HG03378 (cell line): ENCODE data around the gene INTS6.

Experiments used
- ATAC-seq: cut with Tn5 transposase; IDR thresholded peaks from one replicate; pipeline ENCODE4 v1.9.1; 2021; ENCODE audit warnings: mild to moderate bottlenecking, moderate library complexity; ENCODE audit not compliant: unreplicated experiment

Gene INTS6

DNA sequence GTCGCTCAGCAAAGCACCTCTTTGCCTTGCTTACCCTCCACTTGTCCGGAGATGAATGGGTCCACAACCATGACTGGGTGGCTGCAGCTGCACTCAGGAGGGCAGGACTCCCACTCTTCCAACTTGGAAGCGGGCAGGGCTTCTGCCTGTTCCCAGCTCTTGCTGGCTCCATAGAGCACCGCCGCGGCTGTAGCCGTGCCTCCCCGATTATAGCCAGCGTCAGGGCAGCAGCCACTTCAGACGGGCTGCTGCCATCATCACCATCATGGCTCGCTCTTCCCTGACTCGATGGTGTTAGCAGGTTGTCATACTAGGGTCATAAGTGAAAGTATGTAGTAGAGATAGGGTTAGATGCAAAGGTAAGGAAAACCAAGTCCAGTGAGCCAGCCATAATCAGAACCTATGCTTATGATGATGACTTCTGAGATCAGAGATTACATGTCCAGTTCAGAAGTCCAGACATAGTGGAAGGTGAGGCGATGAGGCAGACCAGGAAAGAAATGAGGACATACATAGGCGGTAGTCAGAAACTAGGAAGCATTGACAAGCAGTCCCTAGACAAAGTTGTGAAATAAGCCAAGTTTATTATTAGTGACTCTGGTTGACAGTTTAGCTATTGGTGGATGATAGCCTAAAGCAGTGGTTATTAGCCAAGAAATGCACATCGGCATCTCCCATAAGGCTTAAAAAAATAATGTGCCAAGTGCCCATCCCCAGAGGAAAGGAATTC lies 4.4 kb upstream of the INTS6 start:
- ATAC-seq, result no peak

DNA sequence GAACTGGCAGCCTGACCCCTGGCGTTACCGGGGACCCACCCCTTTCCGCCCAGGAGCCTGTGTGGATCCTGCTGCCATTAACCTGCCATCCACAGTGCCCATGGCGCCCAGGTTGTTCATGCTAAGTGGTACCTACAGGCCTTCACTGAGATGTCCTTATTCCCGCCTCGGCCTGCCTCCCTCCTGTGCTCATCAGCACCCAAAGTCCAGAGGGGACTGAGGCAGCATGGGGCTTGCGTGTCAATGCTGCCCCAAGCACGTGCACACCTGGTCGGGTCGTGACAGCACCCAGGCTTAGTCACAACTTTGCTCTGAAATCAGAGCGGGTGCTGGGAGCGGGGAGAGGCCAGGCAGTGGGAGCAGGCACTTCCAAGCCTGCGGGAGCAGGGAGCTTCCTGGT lies 3.7 kb upstream of the INTS6 start:
- no peak for ATAC-seq

DNA sequence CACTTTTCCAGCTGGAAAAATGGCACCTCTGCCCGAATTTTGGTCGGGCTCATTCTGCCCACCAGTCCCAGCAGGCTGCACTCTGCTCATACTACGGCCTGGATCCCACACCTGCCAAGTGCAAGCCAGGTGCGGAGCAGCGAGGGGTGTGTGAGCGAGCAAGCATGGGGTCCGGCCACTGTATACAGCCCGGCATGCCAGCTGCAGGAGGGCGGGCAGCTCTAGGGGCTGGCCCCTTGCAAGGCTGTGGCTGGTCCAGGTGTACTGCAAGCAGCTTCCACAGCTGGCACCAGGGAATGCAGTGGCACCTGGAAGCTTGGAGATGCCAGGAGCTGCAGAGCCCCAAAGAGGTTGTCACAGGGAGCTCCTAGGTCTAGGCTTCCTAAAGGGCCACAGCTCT lies 2.7 kb upstream of the INTS6 start:
- no peak for ATAC-seq

DNA sequence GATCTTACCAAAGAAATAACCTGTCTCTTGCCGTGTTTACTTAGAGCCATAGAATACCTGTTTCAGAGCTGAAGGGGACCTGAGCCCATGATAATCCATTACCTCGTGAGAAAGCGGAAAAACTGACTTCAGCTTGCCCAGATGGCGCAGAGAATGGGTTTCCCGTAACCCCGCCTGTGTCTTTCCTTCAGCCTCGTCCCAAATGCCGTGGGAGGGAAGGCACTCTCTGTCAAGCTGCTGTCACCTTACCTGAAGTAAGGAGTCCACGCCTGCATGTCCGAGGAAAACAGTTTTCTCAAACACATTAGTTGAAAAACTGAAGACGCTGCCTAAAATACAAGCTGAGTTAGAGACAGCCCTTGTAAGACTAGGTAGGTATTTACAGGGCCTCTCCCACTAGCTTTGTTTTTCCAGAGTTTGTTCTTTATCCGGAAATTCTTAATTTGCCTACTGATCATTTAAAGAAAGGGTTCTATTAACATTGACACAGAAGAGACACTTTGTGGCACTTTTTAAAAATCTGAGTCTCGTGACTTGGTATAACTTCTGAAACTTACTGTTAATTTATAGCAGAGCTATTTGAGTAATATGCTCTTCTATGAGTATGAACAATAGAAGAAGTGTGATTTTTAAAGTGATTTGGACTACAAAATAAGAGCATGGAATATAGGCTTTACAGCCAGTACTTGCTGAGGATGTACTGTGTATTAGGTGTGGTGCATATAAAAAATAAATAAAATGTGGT lies 1.3 kb upstream of the INTS6 start:
- no peak for ATAC-seq

DNA sequence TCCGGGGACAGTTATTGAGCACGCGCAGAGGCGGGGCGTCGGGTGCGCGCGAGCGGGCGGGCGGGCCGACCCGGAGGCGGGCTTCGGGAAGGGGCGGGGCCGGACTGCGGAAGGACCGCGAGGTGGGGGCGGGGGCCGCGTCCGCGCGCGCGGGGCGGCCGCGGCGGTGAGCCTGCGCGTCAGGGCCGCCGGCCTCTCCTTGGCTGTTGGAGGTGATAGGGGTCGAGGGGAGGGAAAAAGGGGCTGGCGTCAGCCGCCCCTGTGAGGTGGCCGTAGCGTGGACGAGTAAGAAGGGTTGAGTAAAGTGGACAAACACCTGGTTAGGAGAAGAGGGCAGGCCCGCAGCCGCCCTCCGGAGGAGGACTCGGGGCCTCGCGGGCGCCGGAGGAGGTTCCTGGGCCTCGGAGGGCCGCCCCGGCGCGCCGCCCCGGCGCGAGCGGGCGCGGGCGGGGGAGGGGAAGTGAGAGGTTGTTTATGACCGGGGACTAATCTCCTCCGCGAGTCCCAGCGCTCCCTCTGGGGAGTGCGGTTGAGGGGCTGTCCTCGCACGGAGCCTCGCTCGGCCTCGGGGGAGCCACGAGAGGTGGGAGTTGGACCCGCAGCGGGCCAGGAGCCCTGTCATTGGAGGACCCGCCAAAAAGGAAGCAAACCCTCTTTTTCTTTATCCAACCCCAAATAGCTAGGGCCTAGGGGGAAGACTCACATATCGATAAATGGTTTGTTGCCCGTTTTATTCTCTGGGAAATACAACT lies 547 bp upstream of the INTS6 start:
- peak; percentile 38 for ATAC-seq

DNA sequence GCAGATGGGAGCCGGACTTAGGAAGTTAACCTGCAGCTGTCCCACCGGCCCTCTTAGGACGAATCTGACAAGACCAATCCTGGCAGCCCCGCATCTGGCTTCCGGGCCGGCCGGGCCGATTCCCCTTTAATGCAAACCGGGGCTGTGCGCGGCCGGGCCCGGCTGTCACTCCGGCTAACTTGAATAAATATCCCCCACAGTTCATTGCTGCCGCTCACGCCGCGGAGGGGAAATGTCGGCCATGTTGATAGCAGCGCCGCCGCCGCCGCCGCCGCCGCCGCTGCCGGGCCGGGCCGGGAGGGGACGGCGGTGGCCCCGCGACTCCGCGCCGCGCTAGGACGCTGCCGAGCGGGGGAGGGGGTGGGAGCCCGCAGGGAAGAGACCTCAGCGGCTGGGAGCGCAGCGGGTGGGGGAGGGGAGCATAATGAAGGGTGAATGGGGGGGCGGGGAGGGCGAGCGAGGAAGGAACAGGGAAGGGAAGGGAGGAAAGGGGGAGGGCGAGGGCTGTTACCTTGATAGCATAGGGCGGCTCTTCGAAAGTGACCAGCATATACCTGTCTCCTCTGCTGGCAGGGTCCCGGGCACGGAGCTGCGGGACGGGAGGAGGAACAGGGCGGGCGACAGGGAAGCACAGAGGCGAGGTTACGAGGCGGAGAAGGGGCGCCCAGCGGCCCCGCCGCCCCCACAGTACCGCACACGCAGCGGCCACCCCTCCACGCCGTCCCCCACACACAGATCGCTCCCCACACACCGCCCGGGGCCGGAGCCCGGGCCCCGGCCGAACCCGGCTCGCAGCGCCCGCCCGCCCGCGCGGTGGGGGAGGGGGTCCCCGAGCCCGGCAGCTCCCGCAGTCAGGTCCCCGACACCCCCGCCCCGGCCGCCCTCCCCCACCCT lies 1.1 kb downstream of the INTS6 start:
- peak; percentile 29 for ATAC-seq

DNA sequence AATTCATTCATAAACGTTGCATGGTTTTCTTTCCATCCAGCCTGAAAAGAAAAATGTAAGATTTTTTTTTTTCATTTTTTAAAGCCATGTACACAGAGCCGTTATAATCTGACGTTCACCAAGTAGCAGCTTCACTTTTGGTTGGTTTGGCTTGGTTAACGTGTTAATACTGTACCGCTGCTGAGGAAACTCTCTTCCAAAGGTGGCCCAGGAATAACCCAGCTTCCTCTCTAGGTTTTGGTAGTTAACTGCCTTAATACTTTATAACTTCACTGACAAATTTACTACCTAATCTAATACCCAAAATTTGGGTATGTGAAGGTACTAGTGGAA lies 1.7 kb downstream of the INTS6 start:
- no peak for ATAC-seq

DNA sequence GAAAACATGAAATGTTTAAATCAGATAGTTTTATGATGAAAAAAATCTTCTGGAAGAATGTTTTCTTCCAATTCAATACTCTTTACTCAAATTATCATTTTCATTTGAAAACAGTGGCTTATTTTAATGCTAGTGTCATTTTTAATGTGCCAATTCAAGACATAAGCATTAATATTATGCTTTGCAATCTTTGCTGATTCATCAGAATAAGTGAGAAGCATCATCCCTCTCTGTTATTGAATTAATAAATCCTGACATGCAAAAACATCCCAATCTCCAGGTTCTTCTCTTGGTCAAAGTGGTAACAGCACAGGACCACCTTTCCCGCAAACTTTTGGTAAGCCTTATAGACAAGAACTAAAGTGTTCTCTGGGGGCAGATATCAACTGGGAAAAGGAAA lies 3.8 kb downstream of the INTS6 start:
- ATAC-seq, result no peak

DNA sequence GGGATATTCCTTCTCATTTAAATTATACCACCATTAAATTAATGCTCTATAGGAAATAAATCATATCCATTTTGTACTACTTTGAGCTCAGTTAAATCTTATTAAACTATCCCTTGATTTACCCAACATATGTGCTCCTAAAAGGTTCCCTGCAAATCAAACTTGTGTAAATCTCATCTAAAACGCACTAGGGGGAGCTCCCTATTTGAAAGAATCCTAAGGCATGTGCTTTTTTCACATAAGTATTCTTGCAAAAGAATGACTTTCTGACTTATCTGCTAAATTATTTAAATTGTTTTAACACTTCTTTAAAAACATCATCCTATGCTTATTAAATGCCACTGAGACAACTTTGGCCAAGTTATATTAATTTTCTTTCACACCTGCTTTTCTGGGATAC lies 7.9 kb downstream of the INTS6 start:
- ATAC-seq, result no peak

DNA sequence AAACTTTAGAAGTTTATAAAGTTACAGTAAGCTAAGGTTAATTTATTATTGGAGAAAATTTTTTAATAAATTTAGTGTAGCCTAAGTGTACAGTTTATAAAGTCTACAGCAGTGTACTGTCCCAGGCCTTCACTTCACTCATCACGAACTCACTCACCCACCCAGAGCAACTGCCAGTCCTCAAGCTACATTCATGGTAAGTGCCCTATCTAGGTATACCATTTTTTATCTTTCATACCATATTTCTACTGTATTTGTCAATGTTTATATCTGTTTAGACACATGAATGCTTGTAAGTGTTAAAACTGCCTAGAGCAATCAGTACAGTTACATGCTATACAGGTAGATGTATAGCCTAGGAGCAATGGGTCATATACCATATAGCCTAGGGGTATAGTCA lies 12.5 kb downstream of the INTS6 start:
- ATAC-seq, result no peak

DNA sequence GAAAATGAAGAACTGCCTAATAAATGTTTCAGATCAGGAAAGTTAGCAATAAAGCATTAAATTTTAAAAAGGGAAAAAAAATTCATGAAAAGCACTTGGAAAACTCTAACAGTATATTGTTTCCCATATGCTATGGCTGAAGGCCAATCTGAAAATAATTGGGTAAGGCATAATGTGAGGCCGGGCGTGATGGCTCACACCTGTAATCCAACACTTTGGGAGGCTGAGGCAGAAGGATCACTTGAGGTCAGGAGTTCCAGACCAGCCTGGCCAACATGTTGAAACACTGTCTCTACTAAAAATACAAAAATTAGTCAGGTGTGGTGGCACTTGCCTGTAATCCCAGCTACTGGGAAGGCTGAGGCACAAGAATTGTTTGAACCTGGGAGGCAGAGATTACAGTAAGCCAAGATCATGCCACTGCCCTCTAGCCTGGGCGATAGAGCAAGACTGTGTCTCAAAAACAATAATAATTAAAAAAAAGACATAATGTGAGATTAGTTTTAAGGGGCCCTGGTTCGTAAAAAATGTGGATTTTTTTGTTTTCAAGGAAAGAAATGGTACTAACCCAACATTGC lies 15.2 kb downstream of the INTS6 start:
- no peak for ATAC-seq

DNA sequence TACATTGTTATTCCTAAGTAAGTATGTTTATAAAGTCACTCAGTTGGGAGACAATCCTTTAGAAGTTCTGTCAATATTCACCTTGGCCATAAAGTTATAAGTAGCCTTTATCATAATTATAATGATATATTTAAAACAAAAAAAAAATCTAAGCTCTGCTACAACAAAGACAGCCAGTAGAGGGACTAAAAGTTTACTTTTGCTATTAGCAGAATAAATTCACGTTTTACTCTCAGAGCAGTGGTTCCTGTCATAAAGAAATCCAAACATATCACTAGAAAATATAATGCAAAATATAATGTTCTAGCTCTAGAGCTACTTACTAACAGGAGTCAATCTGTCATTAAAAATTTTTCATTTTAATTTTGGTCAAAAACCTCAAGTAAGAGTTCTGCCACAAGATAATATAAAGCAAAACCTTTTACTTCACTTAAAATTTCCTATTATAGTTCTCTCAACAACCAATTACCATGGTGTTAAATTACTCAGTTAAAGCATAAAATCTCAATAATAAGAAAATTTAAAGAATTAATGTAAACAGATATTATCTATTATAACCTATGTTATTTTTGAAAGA lies 17.7 kb downstream of the INTS6 start:
- no peak for ATAC-seq

DNA sequence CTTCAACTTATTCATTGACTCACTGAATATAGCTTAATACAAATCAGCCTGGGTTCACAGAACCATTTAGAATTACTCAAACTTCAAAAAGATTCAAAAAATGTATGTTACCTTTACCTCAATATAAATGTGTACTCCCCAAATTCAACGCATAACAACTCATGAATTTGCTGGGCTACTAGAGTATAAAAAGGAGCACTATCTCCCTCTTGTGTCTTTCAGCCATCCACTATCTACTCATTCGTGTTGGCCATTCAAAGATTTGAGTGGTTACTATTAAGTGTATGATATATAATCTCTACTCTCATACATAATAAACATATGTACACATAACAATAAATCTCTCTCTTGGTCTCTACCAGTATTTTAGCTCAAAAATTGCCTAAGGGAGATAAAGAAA lies 20.3 kb downstream of the INTS6 start:
- ATAC-seq, result no peak

DNA sequence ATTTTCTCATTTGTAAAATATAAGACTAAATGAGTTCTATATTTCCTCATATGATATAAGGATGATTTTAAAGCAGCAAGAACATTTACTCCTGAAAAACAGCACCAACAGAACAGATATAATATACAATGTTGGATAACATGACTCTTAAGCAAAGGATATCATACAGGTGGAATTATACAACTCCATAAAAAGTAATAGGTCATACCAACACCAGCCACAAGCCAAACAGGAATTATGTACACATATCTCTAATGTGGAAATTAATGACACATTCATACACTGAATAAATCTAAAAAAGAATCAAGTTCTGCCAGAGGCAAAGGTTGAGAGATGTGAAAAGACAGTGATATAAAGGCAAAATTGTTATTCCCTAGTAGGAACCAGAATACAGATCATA lies 25.9 kb downstream of the INTS6 start:
- ATAC-seq, result no peak

DNA sequence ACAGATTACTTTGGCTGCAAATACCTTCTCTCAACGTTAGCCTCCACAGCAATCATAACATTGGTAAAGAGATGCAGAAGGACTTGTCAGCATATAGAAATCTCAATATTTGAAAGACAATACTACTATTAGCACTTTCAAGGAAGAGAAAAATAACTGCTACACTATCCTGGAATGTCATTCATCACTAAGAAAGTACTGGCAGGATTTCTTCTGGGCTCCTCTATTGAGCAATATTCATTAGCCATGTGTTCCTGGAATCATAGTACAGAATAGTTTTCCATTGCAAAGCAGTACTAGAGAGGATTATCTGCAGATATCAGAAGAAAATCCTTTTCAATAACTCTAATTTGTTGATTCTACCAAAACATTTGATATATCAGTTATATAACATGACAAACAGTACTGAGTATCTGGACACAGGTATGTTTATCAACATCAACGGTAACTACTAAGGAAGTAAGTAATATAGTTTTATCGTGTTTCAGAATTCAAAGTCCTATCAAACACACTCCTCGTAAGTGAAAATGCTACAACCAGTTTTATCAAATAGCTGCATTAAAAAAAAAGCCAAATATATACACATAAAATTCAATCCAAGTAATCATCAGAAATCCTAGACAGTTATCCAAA lies 27.3 kb downstream of the INTS6 start:
- no peak for ATAC-seq

DNA sequence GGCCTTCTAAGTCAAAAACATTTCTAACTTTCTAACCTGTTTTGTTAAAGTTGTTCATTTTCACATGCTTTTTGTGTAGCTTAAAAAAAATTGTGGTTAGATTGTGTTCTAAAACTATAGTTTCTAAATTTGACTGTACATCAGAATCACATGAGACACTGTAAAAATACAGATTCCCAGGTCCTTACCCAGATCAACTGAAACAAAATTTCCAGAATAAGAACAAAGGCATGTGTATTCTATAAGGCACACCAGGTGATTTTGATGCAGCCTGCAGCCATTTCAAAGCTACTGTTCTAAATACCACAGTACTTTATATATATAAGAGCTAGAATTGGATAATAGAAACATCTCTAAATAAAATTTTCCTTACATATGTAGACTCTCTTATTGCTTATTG lies 29.1 kb downstream of the INTS6 start:
- no peak for ATAC-seq

DNA sequence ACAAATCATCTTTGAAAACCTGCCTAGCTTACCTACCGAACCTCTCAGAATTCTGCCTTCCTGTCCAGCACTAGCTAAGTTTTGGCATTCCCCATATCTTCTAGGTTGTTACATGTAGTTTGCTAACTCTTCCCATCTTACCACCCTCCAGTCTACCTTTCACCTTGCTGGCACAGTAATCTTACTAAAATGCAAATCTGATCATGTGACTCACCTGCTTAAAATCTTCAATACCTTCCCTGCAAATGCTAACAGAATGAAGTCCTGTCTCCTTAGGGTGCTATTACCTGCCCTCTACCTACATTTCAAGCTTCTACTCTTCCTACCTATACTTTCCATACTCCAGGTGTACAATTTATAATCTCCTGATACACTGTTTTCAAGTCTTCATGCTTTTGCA lies 30.4 kb downstream of the INTS6 start:
- ATAC-seq, result no peak

DNA sequence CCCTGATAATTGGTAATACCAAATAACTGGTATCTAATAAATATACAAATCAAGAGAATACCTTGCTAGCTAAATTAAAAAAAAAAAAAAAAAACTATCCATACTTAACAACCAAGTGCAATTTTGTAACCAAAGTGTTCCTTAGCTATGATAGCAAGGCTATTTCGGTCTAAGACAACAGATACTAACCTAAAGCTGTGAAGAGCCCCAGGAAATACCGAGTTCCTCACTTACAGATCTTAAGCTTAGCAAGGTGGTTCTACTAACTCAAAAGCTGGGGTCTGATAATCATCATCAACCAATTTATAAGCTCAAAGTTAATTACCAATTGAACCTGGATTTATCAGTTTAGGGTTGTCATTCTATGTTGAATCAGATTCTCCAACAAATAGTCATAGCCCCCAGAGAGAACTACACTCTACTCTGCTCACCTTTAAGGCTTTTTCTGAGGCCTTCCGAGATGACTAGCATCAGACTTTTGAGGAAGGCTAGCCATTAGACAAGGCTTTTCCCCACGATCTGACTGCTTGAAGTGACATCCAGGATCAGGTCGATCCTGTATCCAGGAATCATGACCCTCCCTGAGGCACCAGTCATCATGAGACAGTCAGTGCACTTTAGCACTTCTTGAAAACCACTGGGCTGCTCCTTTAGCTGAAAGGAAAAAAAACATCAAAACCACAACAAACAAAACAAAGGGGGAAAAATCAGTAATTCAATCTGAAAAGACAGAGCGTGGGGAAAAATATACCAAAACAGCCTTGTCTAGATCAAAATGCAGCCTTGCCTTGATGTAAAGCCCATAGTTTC lies 31.9 kb downstream of the INTS6 start:
- no peak for ATAC-seq

DNA sequence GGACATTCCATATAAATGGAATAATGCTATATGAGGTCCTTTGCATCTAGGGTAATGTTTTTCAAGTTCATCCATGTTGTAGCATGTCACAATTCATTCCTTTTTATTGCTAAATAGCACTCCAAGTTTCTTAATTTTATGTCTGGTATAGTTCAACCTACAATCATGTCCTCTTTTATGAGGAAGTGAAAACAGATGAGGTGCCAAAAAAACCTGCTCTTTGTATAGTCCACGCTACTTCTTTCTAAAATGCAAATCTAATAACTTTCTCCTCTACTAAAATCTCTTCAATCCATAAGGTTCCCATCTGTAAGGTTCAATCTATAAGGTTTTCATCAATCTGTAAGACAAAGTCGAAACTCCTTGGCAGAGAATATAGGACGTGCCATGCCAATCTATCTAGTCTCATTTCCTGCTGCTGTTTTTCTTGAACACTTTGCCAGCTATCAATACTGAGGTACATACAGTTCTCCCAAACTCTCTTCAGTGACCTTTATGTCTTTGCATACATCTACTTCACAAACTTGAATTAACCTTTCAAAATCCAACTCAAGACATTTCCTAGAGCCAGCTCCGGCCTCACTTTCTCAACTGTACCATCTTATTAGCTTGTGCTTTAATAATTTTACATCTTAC lies 33.7 kb downstream of the INTS6 start:
- no peak for ATAC-seq
